ENCODE measurements around the gene GYG2.
"Not testable (repeated sequence)": the region's sequence is repeated elsewhere in the genome, so short reads cannot be mapped to it uniquely, and the experiment has no call there.

Gene GYG2

DNA sequence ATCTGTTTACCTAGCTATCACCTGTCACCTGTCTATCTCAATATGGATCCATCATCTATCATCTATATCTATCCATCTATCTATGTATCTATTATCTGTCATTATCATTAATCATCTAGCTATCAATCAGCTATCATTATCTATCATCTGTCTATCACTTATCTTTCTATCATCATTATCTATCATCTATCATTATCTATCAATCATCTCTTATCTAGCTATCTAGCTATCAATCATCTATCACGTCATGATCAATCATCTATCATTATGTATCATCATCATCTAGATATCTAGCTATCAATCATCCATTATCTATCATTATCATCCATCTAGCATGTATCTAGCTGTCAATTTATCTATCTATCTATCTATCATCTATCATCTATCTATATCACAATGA, 92.5 kb downstream of the GYG2 start:
- no peak overlapping the region for H3K27ac ChIP-seq (ENCODE audit: low read depth, low read length, poor library complexity, severe bottlenecking)
- H3K4me2 ChIP-seq (ENCODE audit: low read length): no peak overlapping the region
- H3K27me3 ChIP-seq (ENCODE audit: insufficient read depth, low read length): no peaks in the 10 kb centered on the region
- H2AFZ ChIP-seq (ENCODE audit: low read length): no peak overlapping the region
- no peaks in the 10 kb centered on the region for H3K9me3 ChIP-seq (ENCODE audit: low read length)
- no peaks in the 10 kb centered on the region for H3K79me2 ChIP-seq (ENCODE audit: insufficient read depth, low read length)
- no peak for TF ChIP-seq EZH2 (IDR thresholded peaks at IDR 0.05; ENCODE audit: borderline replicate concordance, low read length)
- TF ChIP-seq, protein P1, sequence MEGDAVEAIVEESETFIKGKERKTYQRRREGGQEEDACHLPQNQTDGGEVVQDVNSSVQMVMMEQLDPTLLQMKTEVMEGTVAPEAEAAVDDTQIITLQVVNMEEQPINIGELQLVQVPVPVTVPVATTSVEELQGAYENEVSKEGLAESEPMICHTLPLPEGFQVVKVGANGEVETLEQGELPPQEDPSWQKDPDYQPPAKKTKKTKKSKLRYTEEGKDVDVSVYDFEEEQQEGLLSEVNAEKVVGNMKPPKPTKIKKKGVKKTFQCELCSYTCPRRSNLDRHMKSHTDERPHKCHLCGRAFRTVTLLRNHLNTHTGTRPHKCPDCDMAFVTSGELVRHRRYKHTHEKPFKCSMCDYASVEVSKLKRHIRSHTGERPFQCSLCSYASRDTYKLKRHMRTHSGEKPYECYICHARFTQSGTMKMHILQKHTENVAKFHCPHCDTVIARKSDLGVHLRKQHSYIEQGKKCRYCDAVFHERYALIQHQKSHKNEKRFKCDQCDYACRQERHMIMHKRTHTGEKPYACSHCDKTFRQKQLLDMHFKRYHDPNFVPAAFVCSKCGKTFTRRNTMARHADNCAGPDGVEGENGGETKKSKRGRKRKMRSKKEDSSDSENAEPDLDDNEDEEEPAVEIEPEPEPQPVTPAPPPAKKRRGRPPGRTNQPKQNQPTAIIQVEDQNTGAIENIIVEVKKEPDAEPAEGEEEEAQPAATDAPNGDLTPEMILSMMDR (IDR thresholded peaks at IDR 0.05; ENCODE audit: low read length): no peak
- no peak overlapping the region for H3K4me3 ChIP-seq (ENCODE audit: low read depth, low read length, poor library complexity, severe bottlenecking)
- H3K9ac ChIP-seq (ENCODE audit: low read length): no peak overlapping the region
- no peaks in the 10 kb centered on the region for H3K4me1 ChIP-seq (ENCODE audit: insufficient read depth, low read length, severe bottlenecking)
- no peaks in the 10 kb centered on the region for H4K20me1 ChIP-seq (ENCODE audit: insufficient read depth, low read length)
- H3K36me3 ChIP-seq (ENCODE audit: insufficient read depth, low read length): no peaks in the 10 kb centered on the region
- H3F3A ChIP-seq (ENCODE audit: insufficient read depth, low read length): no peaks in the 10 kb centered on the region
- no peaks in the 10 kb centered on the region for H3K9me2 ChIP-seq (ENCODE audit: low read depth, low read length)

DNA sequence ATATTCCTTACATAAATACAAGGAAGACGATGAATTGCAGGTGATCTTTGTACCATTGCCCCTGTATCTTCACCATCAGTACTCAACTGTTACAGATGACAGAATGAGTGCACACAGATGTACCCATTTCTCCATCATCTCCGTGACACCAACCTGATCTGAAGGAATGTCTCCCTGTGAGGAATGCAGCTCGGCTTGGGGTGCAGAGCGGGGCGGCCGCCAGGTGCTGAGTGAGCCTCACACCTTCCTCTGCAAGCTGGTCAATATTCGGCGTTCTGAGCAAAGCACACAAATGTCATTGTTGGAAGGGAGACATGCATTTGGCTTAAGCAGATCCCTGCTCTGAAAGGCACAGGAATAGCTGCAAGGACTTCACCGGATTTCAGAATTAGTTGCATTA, 93.0 kb downstream of the GYG2 start:
- no peaks in the 10 kb centered on the region for H3K9me3 ChIP-seq (ENCODE audit: low read length)
- H3K27me3 ChIP-seq (ENCODE audit: insufficient read depth, low read length): no peaks in the 10 kb centered on the region
- TF ChIP-seq, protein P1 (IDR thresholded peaks at IDR 0.05; ENCODE audit: low read length): no peak
- TF ChIP-seq EZH2 (IDR thresholded peaks at IDR 0.05; ENCODE audit: borderline replicate concordance, low read length): no peak
- H3K79me2 ChIP-seq (ENCODE audit: insufficient read depth, low read length): no peaks in the 10 kb centered on the region
- H4K20me1 ChIP-seq (ENCODE audit: insufficient read depth, low read length): no peaks in the 10 kb centered on the region
- no peak overlapping the region for H3K4me2 ChIP-seq (ENCODE audit: low read length)
- H3K9ac ChIP-seq (ENCODE audit: low read length): no peak overlapping the region
- H3K27ac ChIP-seq (ENCODE audit: low read depth, low read length, poor library complexity, severe bottlenecking): no peak overlapping the region
- no peaks in the 10 kb centered on the region for H3K9me2 ChIP-seq (ENCODE audit: low read depth, low read length)
- H3K36me3 ChIP-seq (ENCODE audit: insufficient read depth, low read length): no peaks in the 10 kb centered on the region
- H3K4me1 ChIP-seq (ENCODE audit: insufficient read depth, low read length, severe bottlenecking): no peaks in the 10 kb centered on the region
- H2AFZ ChIP-seq (ENCODE audit: low read length): no peak overlapping the region
- H3F3A ChIP-seq (ENCODE audit: insufficient read depth, low read length): no peaks in the 10 kb centered on the region
- no peak overlapping the region for H3K4me3 ChIP-seq (ENCODE audit: low read depth, low read length, poor library complexity, severe bottlenecking)

DNA sequence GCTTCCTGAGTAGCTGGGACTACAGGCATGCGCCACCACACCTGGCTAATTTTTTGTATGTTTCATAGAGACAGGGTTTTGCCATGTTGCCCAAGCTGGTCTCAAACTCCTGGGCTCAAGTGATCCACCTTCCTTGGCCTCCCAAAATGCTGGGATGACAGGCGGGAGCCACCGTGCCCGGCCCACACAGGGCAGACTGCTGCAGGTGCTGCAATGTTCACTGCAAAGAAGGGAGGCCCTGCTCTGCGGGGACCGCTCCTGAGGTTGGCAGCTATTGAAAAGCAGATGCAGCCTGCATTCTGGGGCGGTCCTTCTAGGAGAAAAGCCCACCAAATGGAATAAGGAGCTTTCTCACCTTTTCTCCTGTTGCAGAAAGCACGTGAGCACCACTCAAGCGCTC, 95.4 kb downstream of the GYG2 start:
- Histone ChIP-seq H3K4me3 (ENCODE audit: low read depth, low read length, poor library complexity, severe bottlenecking) (no peak overlapping the region), H2AFZ (ENCODE audit: low read length) (no peak overlapping the region), H3K4me2 (ENCODE audit: low read length) (no peak overlapping the region), H3K9ac (ENCODE audit: low read length) (no peak overlapping the region), H4K20me1 (ENCODE audit: insufficient read depth, low read length) (no peaks in the 10 kb centered on the region), H3K4me1 (ENCODE audit: insufficient read depth, low read length, severe bottlenecking) (no peaks in the 10 kb centered on the region), H3K9me2 (ENCODE audit: low read depth, low read length) (no peaks in the 10 kb centered on the region), H3K27me3 (ENCODE audit: insufficient read depth, low read length) (no peaks in the 10 kb centered on the region), H3K79me2 (ENCODE audit: insufficient read depth, low read length) (no peaks in the 10 kb centered on the region), H3K9me3 (ENCODE audit: low read length) (no peaks in the 10 kb centered on the region), H3K36me3 (ENCODE audit: insufficient read depth, low read length) (no peaks in the 10 kb centered on the region), H3K27ac (ENCODE audit: low read depth, low read length, poor library complexity, severe bottlenecking) (no peak overlapping the region), H3F3A (ENCODE audit: insufficient read depth, low read length) (no peaks in the 10 kb centered on the region)
- TF ChIP-seq EZH2 (IDR thresholded peaks at IDR 0.05; ENCODE audit: borderline replicate concordance, low read length): no peak
- TF ChIP-seq, protein P1 (IDR thresholded peaks at IDR 0.05; ENCODE audit: low read length): no peak

DNA sequence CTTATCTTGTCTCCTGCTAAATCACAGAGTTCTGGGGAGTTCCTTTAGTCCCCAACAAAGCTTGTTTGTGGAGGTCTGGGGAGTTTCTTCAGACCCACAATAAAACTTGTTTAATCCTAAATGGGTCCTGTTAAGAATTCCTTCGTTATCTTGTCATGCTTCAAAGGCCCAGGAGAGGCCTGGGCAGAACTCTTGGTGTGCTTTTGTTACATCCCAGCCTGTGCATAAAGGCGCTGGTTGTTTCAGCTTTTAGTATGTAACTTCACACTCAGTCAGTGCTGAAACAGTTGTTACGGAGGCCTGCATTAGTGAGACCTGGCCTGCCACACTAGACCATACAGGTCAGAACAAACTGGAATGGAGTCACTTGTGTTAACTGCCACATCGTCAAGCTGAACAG, 97.5 kb downstream of the GYG2 start:
- not testable (repeated sequence) for H3K4me3 ChIP-seq (ENCODE audit: low read depth, low read length, poor library complexity, severe bottlenecking); H3K27ac ChIP-seq (ENCODE audit: low read depth, low read length, poor library complexity, severe bottlenecking); H3K4me2 ChIP-seq (ENCODE audit: low read length); H3F3A ChIP-seq (ENCODE audit: insufficient read depth, low read length); H3K9me3 ChIP-seq (ENCODE audit: low read length); H4K20me1 ChIP-seq (ENCODE audit: insufficient read depth, low read length); H3K9ac ChIP-seq (ENCODE audit: low read length); H2AFZ ChIP-seq (ENCODE audit: low read length); H3K79me2 ChIP-seq (ENCODE audit: insufficient read depth, low read length); H3K36me3 ChIP-seq (ENCODE audit: insufficient read depth, low read length); H3K4me1 ChIP-seq (ENCODE audit: insufficient read depth, low read length, severe bottlenecking); H3K9me2 ChIP-seq (ENCODE audit: low read depth, low read length); H3K27me3 ChIP-seq (ENCODE audit: insufficient read depth, low read length)

Data from OCI-LY1 (cell line).